Activated T-cell treated with anti-CD3 and anti-CD28 coated beads, Interleukin-2, amount 50 U/mL, for 48 hours (primary cell): Measurements from ENCODE around the gene TEX36.
"Not testable (repeated sequence)": the region's sequence is repeated elsewhere in the genome, so short reads cannot be mapped to it uniquely, and the experiment has no call there.

Experiments
- DNase-seq, 2 experiments: peaks; one replicate each; pipeline ENCODE4 v3.0.0-alpha.2; 2020

TEX36 gene

GRCh38 chr10:125691160-125691981 lies 8.4 kb upstream of the TEX36 start:
- DNase-seq: no peak

- DNase-seq: no peak
Observed at GRCh38 chr10:125689955-125690569, 7.1 kb upstream of the TEX36 start.

DNA sequence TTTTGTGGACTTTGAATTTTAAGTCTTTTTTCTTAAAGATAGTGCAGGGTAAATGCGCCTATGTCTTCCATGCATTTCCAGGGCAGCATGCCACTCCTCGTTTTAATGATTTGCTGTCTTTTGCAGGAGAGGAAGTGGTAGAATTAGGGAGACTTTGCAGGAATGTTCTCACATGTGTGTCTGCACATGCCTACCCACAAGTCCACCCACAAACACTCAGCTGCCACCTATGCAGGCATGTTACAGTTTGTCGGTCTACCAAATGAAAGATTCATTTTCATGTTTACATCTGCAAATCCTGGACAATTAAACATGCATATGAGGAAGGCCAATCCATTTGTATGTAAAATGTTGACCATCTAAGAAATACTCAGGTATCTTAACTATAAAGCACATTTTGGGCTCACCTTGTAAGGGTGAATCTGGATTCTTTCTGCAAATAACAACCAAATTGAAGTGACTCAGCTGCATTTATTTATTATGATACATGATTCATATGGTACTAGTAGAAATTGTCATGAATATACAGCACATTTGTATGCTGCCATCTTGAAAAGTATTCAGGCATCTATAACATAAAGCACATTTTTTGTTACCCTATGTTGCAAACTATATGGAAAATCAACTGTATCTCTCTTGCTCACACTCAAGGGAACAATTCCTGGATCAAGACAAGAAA lies 4.7 kb upstream of the TEX36 start:
- no peak for DNase-seq

DNA sequence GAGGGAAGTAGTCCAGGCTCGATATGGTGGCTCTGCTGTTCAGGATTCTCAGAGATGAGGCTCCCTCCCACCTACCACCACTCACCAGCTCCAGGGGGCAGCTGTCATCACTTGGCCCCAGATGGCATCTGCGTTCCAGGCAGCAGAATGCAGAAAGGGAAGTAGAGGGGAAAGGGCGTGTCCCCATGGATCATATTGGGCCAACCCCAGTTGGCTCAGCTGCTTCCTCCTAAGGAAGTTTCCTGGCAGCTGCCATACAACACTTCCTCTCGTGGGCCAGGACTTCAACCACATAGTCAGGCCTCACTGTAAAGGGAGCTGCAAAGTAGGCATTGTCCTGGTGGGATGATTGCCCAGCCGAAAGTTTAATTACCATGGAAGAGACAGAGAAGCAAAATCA lies 1.6 kb upstream of the TEX36 start:
- DNase-seq: no peak

DNA sequence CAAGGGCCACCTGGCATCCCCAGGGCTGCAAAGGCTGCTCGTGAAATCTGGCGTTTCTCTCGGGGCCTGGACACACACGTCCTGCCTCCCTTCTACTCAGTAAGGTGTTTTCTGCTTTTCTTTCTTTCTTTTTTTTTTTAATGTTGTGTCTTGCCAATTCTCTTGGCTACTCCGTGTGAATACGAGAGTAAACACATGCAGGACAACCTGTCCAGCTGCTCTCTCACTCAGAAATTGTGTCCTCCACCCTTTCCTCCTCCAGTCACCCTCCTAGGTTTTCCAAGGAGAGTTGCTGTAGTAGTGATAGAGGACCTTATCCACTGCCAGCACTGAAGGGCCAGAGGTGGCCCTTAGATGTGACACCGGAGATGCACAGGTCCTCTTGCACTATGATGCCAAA lies 858 bp upstream of the TEX36 start:
- DNase-seq: no peak

GRCh38 chr10:125679436-125679835 lies 3.5 kb downstream of the TEX36 start:
- no peak for DNase-seq

DNA sequence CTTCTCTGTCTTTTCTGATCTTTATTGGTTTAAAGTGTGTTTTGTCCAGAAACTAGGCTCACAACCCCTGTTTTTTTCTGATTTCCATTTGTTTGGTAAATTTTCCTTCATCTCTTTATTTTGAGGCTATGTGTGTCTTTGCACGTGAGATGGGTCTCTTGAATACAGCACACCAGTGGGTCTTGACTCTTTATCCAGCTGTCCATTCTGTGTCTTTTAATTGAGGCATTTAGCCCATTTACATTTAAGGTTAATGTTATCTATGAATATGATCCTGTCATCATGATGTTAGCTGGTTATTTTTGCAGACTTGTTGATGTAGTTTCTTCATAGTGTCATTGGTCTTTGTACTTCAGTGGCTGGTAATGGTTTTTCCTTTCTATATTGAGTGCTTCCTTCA lies 10.1 kb downstream of the TEX36 start:
- DNase-seq: no peak

DNA sequence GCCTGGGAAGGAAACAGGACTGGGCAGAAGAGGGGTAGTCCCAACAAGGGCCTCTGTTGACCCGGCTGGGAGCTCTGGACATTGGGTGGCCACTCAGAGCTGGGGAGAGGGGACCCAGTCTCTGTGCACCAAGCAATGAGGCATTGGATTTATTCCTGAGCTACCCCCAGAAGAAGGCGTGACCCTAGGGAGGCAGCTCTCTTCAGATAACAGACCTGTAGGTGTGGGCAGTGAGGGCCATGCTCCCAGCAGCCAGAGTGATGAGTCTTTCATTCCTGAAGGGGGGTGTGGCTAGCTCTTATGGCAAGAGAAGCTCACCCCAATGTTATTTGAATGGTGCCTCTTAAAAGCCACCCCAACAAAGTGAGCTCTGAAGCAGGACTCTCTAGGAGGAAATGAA lies 20.4 kb downstream of the TEX36 start:
- no peak for DNase-seq

- DNase-seq: no peak
Observed at GRCh38 chr10:125661941-125662515, 20.9 kb downstream of the TEX36 start.

DNA sequence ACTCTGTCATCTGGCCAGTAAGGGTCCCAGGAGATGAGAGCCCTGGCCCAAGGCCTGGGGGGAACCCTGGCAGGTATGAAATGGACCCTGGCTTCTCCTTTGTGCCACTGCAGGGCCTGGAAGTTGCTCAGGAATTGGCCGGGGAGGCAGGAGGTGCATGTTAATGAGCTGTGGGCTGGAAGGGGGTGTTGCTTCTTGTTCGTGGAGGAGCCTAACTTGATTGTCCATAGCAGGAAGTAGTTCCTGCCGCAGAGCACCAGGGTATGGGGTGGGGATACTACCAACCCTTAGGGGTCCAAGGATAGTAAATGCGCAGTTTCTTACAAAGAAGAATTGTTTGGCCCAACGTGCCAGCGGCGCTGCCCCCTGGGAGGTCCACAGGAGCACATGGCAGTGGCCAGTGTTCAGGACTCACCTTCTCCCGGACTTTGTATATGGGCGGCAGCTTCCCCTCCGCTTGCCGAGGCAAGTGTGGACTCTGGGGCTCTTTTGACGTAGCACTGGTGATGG lies 21.5 kb downstream of the TEX36 start:
- no peak for DNase-seq

DNA sequence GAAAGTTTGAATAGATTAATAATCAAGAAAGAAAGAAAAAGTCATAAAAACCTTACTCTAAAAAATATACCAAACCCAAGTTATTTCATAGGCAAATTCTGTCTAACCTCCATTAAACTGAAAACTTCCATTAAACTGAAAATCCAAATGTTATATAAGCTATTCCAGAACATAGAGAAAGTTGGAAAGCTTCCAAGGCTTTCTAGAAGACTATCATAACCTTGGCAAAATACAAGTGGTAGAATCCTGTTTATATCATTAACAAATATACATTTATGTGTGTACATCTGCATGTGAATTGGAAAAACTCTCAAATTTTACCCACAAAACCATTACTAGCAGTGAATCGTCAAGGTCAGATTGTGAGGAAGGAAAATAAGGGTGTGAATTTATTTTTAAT lies 23.9 kb downstream of the TEX36 start:
- no peak for DNase-seq

DNA sequence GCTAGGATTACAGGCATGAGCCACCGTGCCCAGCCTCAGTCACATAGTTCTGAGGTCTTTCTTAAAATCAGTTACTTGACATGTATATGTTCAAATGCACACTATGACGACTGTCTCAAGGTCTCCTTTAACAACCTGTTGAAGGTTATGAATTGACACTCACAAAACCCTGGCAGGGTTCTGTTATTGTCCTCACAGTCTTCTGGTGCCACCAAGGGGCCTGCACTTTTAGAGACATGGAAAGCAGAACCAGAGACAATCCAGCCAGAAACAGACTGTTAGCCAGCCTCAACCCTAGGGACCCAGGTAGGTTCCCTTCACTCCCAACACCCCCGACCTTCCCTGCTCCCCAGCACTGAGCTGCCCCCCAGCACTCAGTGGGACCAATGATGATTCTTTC lies 26.4 kb downstream of the TEX36 start:
- no peak for DNase-seq

DNA sequence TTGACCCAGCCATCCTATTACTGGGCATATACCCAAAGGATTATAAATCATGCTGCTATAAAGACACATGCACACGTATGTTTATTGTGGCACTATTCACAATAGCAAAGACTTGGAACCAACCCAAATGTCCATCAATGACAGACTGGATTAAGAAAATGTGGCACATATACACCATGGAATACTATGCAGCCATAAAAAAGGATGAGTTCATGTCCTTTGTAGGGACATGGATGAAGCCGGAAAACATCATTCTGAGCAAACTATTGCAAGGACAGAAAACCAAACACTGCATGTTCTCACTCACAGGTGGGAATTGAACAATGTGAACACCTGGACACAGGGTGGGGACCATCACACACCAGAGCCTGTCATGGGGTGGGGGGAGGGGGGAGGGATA lies 29.9 kb downstream of the TEX36 start:
- DNase-seq: not testable (repeated sequence)

- DNase-seq: no peak
Observed at GRCh38 chr10:125646311-125646710, 36.7 kb downstream of the TEX36 start.

GRCh38 chr10:125641398-125641797 lies 41.6 kb downstream of the TEX36 start:
- DNase-seq: no peak

DNA sequence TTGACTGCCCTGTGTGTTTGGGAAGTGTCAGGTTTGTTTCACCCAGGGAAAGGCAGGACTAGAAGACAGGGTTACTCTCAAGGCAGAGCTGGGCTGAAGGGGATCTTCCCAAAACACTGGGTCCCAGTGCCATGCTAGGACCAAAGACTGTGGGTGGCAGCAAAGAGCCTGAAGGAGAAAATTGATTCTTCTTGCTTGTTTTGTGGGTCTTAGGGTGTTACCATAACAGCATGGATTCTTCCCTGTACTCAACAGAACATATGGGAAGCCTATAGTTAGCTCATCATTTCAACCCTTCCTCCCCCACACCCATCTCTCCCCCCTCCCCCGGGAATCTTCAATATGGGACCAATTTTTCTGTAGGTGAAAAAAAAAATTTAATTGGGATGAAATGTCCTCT lies 42.3 kb downstream of the TEX36 start:
- DNase-seq: no peak

DNA sequence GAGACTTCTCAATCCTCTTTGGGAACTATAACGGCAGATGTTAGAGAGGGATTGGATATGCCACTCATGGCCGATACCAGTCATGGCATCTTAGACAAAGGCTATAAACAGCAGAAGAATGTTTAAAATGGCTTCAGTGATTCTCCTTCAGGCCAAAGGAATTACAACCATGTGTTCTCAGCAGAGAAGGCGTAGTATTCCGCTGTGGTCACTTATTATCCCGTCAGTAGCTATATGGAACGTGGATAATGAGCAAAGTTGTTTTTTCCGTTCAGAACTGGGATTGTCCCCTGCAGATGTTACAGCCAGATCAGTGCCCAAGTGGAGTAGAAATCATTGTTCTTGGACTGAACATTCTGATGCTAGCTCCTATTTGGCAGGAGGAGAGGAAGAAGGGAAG lies 43.1 kb downstream of the TEX36 start:
- DNase-seq: no peak

DNA sequence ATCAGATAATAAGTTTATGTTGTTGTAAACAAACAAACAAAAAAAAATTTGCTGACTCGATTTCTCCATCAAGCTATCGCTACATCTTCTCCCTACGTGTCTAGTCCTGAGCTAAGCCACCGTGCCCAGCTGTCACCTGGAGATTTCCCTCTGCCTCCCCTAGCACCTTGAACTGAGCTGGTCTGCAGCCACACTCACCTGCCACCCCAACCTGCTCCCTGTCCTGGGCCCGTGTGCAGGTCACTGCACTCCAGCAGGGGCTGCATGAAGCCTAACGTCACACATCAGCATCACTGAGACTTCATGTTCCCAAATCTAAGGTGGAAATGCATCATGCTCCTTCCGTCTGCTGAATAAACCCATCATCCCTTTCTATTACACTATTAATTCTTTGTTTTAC lies 44.4 kb downstream of the TEX36 start:
- no peak for DNase-seq

GRCh38 chr10:125637496-125637895 lies 45.5 kb downstream of the TEX36 start:
- no peak for DNase-seq

- DNase-seq: no peak
Observed at GRCh38 chr10:125634606-125635005, 48.4 kb downstream of the TEX36 start.

DNA sequence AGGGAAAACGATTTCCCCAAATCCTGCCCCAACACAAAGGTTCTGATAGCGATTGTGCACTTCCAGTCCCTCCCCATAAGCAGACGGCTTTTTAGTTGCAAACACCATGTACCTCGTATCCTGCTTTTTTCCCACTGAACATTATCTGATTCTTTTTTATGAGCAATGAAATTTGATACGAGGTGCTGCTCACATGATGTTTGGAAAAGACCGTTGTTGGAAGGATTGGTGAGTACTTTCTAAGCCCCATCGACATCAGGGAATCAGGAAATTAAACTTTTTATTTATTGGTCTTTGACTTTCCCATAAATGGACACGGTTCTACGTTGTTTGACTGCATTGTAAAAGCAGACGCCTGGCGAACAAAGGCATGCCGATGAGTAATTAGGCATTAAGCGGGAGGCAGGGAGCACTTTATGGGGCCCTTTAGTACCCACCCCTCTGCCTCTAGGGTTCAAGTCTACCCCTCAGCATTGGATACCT lies 49.4 kb downstream of the TEX36 start:
- no peak for DNase-seq

- DNase-seq: no peak
Observed at GRCh38 chr10:125631806-125632205, 51.2 kb downstream of the TEX36 start.

GRCh38 chr10:125629758-125630376 lies 53.1 kb downstream of the TEX36 start:
- no peak for DNase-seq
